ENCODE measurements around the gene SNORC. TPM values are rescaled to one million over a fixed set of nuclear protein-coding genes. Genes with fewer than 3 reads are reported as not detected.

Gene SNORC
- polyA plus RNA-seq, 3 donors = 0.61 TPM; not detected in 2

- Histone ChIP-seq H3K27me3 (ENCODE audit: control insufficient read depth in 2 of 2, insufficient read depth in 2 of 2, low read length in 2 of 2) (no peaks in the 10 kb centered on the region), H2AFZ (ENCODE audit: insufficient read depth, low read depth, low read length, poor library complexity, severe bottlenecking) (peak overlapping the region; percentile 47), H3K4me3 (replicated peaks in 1 of 3; ENCODE audit: low read depth in 2 of 3, low read length in 3 of 3) (peak overlapping the region in 1 of 3 experiments; percentile 23), H3K79me2 (ENCODE audit: insufficient read depth, low read length) (no peaks in the 10 kb centered on the region), H3K4me2 (replicated peaks; ENCODE audit: extremely low read depth, low read length, poor library complexity, severe bottlenecking) (peak overlapping the region; percentile 27), H3K9me3 (replicated peaks in 1 of 2; ENCODE audit: control insufficient read depth in 1 of 2, insufficient read depth in 1 of 2, low read length in 2 of 2) (no peaks in the 10 kb centered on the region), H4K20me1 (ENCODE audit: insufficient read depth, low read length) (no peaks in the 10 kb centered on the region), H3K9ac (ENCODE audit: insufficient read depth, low read length, poor library complexity, severe bottlenecking) (no peak overlapping the region), H3K27ac (ENCODE audit: low read depth in 1 of 2, low read length in 2 of 2) (peak overlapping the region in 1 of 2 donors; percentile 16), H3K36me3 (replicated peaks in 1 of 2; ENCODE audit: control insufficient read depth in 1 of 2, insufficient read depth in 2 of 2, low read length in 2 of 2) (no peaks in the 10 kb centered on the region), H3K4me1 (ENCODE audit: control insufficient read depth in 1 of 2, insufficient read depth in 2 of 2, low read length in 2 of 2) (peaks cover 18 to 22% of the 10 kb centered on the region in 2 donors)
- intact Hi-C loops (cut with micrococcal nuclease) = no loop called here
- DNase-seq = peak; percentile 32 to 57 (median 36)
- Mint-ChIP-seq H3K36me3 (no peaks in the 10 kb centered on the region), H3K9me3 (peaks cover 0 to 2% (median 0%) of the 10 kb centered on the region in 7 donors), H3K27ac (peak overlapping the region in 1 of 7 donors; percentile 11), H3K27me3 (ENCODE audit: low read depth in 3 of 3) (peaks cover 2 to 4% (median 3%) of the 10 kb centered on the region in 3 donors), H3K4me1 (peaks cover 5% of the 10 kb centered on the region), H3K4me3 (no peak overlapping the region)
- TF ChIP-seq CTCF (IDR thresholded peaks at IDR 0.05) = no peak
- 65% methylated on average over 33 of the region's 43 CpGs for WGBS (ENCODE audit: insufficient coverage)
These were observed 31.0 kb downstream of the SNORC start for GRCh38 chr2:232900811-232901735.

GRCh38 chr2:232901736-232902578 is 31.9 kb downstream of the SNORC start:
- no peaks in the 10 kb centered on the region for H3K9me3 ChIP-seq (replicated peaks in 1 of 2; ENCODE audit: control insufficient read depth in 1 of 2, insufficient read depth in 1 of 2, low read length in 2 of 2)
- H3K27me3 ChIP-seq (ENCODE audit: control insufficient read depth in 2 of 2, insufficient read depth in 2 of 2, low read length in 2 of 2) = no peaks in the 10 kb centered on the region
- Mint-ChIP-seq H3K9me3 (peaks cover 0 to 2% (median 0%) of the 10 kb centered on the region in 7 donors), H3K27ac (peak overlapping the region in 3 of 7 donors; percentile 28 to 70 (median 63)), H3K4me3 (peak overlapping the region in 1 of 2 donors; percentile 36), H3K36me3 (no peaks in the 10 kb centered on the region), H3K27me3 (ENCODE audit: low read depth in 3 of 3) (peaks cover 2 to 3% (median 2%) of the 10 kb centered on the region in 3 donors), H3K4me1 (peaks cover 5% of the 10 kb centered on the region)
- intact Hi-C loops (cut with micrococcal nuclease) = no loop called here
- peak; percentile 64 to 74 (median 64) for DNase-seq
- H2AFZ ChIP-seq (ENCODE audit: insufficient read depth, low read depth, low read length, poor library complexity, severe bottlenecking) = no peak overlapping the region
- no peaks in the 10 kb centered on the region for H4K20me1 ChIP-seq (ENCODE audit: insufficient read depth, low read length)
- no peaks in the 10 kb centered on the region for H3K79me2 ChIP-seq (ENCODE audit: insufficient read depth, low read length)
- TF ChIP-seq CTCF (IDR thresholded peaks at IDR 0.05) = no peak
- H3K36me3 ChIP-seq (replicated peaks in 1 of 2; ENCODE audit: control insufficient read depth in 1 of 2, insufficient read depth in 2 of 2, low read length in 2 of 2) = no peaks in the 10 kb centered on the region
- no peak overlapping the region for H3K9ac ChIP-seq (ENCODE audit: insufficient read depth, low read length, poor library complexity, severe bottlenecking)
- H3K27ac ChIP-seq (ENCODE audit: low read depth in 1 of 2, low read length in 2 of 2) = peak overlapping the region in 1 of 2 donors; percentile 16
- WGBS (ENCODE audit: insufficient coverage) = 63% methylated on average over 16 of the region's 28 CpGs
- peak overlapping the region; percentile 27 for H3K4me2 ChIP-seq (replicated peaks; ENCODE audit: extremely low read depth, low read length, poor library complexity, severe bottlenecking)
- H3K4me1 ChIP-seq (ENCODE audit: control insufficient read depth in 1 of 2, insufficient read depth in 2 of 2, low read length in 2 of 2) = peaks cover 18 to 22% of the 10 kb centered on the region in 2 donors
- peak overlapping the region in 1 of 3 experiments; percentile 21 for H3K4me3 ChIP-seq (replicated peaks in 1 of 3; ENCODE audit: low read depth in 2 of 3, low read length in 3 of 3)

Data from CD14-positive monocyte (primary cell).